ENCODE measurements around the gene PXK.

PXK gene

GRCh38 chr3:58379351-58380073, 46.8 kb downstream of the PXK start:
- no peak for DNase-seq

- DNase-seq: no peak
Measured at GRCh38 chr3:58383476-58383875, 50.8 kb downstream of the PXK start.

GRCh38 chr3:58383904-58384303, 51.2 kb downstream of the PXK start:
- peak in 5 of 56 donors; percentile 14 to 21 (median 19) for DNase-seq

- DNase-seq: no peak
Measured at GRCh38 chr3:58384381-58385090, 51.8 kb downstream of the PXK start.

GRCh38 chr3:58386626-58387365, 54.1 kb downstream of the PXK start:
- DNase-seq: peak in 52 of 56 donors; percentile 4 to 91 (median 63)

- peak in 1 of 56 donors; percentile 17 for DNase-seq
Measured at GRCh38 chr3:58387650-58388546, 55.2 kb downstream of the PXK start.

- peak in 12 of 56 donors; percentile 2 to 59 (median 18) for DNase-seq
Measured at GRCh38 chr3:58388550-58389091, 55.9 kb downstream of the PXK start.

- no peak for DNase-seq
Measured at GRCh38 chr3:58391156-58391865, 58.6 kb downstream of the PXK start.

- no peak for DNase-seq
Measured at GRCh38 chr3:58392181-58392580, 59.5 kb downstream of the PXK start.

GRCh38 chr3:58394339-58394738, 61.6 kb downstream of the PXK start:
- DNase-seq: no peak

- peak in 17 of 56 donors; percentile 6 to 71 (median 27) for DNase-seq
Measured at GRCh38 chr3:58398669-58399333, 66.1 kb downstream of the PXK start.

- no peak for DNase-seq
Measured at GRCh38 chr3:58403513-58404109, 70.9 kb downstream of the PXK start.

GRCh38 chr3:58404396-58404795, 71.7 kb downstream of the PXK start:
- no peak for DNase-seq

- DNase-seq: no peak
Measured at GRCh38 chr3:58408906-58409305, 76.2 kb downstream of the PXK start.

GRCh38 chr3:58409663-58410062, 77.0 kb downstream of the PXK start:
- no peak for DNase-seq

GRCh38 chr3:58411036-58411435, 78.3 kb downstream of the PXK start:
- no peak for DNase-seq

GRCh38 chr3:58411851-58412830, 79.4 kb downstream of the PXK start:
- DNase-seq: no peak

All from amygdala (tissue), 56 donors.